ENCODE data around the gene POLD3. TPM values are rescaled to one million over a fixed set of nuclear protein-coding genes. Genes with fewer than 3 reads are reported as not detected.
A peak's percentile ranks its signal among the peaks of the same experiment; 100 is the strongest.

POLD3 gene, protein sequence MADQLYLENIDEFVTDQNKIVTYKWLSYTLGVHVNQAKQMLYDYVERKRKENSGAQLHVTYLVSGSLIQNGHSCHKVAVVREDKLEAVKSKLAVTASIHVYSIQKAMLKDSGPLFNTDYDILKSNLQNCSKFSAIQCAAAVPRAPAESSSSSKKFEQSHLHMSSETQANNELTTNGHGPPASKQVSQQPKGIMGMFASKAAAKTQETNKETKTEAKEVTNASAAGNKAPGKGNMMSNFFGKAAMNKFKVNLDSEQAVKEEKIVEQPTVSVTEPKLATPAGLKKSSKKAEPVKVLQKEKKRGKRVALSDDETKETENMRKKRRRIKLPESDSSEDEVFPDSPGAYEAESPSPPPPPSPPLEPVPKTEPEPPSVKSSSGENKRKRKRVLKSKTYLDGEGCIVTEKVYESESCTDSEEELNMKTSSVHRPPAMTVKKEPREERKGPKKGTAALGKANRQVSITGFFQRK
- 10 to 100 TPM in 1 of 4 donors, 1 to 10 TPM in 3; 9.1 to 13.6 (median 9.2) TPM for total RNA-seq

DNA sequence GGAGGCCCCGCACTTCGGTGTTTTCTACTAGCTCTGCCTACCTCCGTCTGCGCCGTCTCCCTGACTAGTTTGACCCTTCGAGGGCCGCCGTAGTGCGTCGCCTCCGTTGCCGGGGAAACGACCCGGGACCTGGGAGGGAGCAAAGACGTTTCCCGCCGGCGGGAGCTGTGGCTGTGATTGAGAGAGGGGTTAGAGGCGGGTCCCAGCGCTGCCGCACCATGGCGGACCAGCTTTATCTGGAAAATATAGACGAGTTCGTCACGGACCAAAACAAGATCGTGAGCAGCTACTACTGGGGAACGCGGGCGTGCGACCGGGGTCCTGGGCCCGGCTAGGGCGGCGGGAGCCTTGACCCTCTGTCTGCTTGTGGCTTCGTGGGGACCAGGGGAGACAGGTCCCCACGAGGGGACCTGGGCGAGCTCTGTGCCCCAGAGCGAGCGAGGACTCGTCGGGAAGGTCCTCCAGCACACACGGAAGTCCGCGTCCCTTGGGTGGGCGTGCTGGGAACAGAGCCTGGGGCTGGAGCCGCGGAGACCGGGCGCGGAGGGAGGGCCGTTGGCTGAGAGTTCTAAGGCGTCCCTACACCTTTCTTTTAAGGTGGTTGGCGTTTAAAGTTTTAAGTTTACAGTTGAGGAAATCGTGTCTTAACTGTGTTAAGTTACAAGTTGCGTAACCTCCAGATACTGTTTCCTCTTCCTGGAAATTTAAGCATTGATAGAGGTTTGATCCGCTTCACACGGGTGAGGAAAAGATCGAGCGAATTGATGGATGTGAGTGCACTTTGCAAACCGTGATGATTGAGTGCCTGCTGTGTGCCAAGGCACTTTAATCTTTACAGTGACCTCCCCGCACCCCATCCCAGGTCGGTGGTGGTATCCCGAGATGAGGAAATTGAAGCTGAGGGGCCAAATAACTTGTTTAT is at the start of gene POLD3:
Gene POLD3 (plus strand): TSS at position 142 of the 922 bp plus-strand sequence. CDS start 77 bp downstream, at position 219.
- under 1% methylated on average over 46 of the region's 63 CpGs for WGBS
- Histone ChIP-seq H3K4me1 (peaks cover 8 to 23% (median 20%) of the 10 kb centered on the region in 4 donors), H3K27ac (replicated peaks in 1 of 4) (peak within 1 kb of the TSS; percentile 73 to 87 (median 78)), H3K36me3 (peaks cover 8 to 22% (median 14%) of the 10 kb centered on the region in 4 donors), H3K27me3 (no peaks in the 10 kb centered on the region), H3K9me3 (no peaks in the 10 kb centered on the region), H3K4me3 (peak within 1 kb of the TSS; percentile 82 to 99 (median 96))
- TF ChIP-seq POLR2AphosphoS5 (IDR thresholded peaks at IDR 0.05) (peak; percentile 75 to 92), POLR2A (IDR thresholded peaks at IDR 0.05; ENCODE audit: low read depth) (no peak), EP300 (IDR thresholded peaks at IDR 0.05) (no peak)
- TF ChIP-seq, protein P1, sequence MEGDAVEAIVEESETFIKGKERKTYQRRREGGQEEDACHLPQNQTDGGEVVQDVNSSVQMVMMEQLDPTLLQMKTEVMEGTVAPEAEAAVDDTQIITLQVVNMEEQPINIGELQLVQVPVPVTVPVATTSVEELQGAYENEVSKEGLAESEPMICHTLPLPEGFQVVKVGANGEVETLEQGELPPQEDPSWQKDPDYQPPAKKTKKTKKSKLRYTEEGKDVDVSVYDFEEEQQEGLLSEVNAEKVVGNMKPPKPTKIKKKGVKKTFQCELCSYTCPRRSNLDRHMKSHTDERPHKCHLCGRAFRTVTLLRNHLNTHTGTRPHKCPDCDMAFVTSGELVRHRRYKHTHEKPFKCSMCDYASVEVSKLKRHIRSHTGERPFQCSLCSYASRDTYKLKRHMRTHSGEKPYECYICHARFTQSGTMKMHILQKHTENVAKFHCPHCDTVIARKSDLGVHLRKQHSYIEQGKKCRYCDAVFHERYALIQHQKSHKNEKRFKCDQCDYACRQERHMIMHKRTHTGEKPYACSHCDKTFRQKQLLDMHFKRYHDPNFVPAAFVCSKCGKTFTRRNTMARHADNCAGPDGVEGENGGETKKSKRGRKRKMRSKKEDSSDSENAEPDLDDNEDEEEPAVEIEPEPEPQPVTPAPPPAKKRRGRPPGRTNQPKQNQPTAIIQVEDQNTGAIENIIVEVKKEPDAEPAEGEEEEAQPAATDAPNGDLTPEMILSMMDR (IDR thresholded peaks at IDR 0.05): peak in 1 of 3 experiments; percentile 31
- intact Hi-C loops (cut with DNase I): no loop called here
- peak; percentile 97 for DNase-seq (ENCODE audit: extremely low spot score)

DNA sequence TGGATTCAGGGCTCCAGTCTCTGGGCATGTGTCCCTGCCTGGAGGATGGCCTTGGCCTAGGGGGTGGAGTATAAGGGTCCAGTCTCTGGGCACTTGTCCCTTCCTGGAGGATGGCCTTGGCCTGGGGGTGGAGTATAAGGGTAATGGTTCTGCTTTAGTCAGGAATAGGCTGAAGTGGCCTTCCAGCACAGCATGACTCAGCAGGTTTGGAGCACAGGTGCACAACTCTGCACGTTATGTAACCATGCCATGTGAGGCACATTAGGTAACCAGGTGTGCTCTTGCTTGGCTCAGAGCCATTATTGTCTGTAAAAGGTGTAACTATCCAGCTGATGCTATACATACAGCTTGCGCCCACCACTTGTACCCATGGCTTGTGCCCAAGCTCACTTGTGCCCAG is 48.4 kb upstream of the POLD3 start:
- TF ChIP-seq POLR2A (IDR thresholded peaks at IDR 0.05; ENCODE audit: low read depth): no peak
- TF ChIP-seq POLR2AphosphoS5 (IDR thresholded peaks at IDR 0.05): no peak

DNA sequence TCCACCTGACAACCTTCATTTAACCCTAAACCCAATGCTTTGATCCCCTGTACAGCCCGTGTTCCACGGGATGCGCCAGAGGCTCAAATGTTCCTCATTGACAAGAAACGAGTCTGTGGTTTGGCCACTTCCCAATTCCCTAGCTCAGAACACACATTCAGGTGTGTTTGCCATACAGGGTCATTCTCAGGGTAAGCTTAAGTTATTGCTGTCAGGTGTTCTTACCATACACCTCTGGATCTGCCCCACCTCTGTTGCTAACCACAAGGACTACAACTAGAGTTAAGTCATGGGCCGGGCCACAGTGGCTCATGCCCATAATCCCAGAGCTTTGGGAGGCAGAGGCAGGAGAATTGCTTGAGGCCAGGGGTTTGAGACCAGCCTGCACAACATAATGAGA is 45.6 kb upstream of the POLD3 start:
- TF ChIP-seq POLR2A (IDR thresholded peaks at IDR 0.05; ENCODE audit: low read depth): no peak
- TF ChIP-seq, protein P1 (IDR thresholded peaks at IDR 0.05): no peak
- no peak for TF ChIP-seq POLR2AphosphoS5 (IDR thresholded peaks at IDR 0.05)
- no peak for TF ChIP-seq EP300 (IDR thresholded peaks at IDR 0.05)
- WGBS: 84% methylated on average over 5 of the region's 5 CpGs
- intact Hi-C loops (cut with DNase I): no loop called here
- no peaks in the 10 kb centered on the region for H3K36me3 ChIP-seq
- H3K4me1 ChIP-seq: no peaks in the 10 kb centered on the region
- H3K4me3 ChIP-seq: no peak overlapping the region
- H3K9me3 ChIP-seq: no peaks in the 10 kb centered on the region
- H3K27me3 ChIP-seq: no peaks in the 10 kb centered on the region
- DNase-seq (ENCODE audit: extremely low spot score): no peak
- no peak overlapping the region for H3K27ac ChIP-seq (replicated peaks in 1 of 4)

More for the DNA sequence above, 48.4 kb upstream of the POLD3 start:
- no peaks in the 10 kb centered on the region for H3K36me3 ChIP-seq
- H3K9me3 ChIP-seq: no peaks in the 10 kb centered on the region
- WGBS: 96% methylated on average over 2 of the region's 2 CpGs
- no peak overlapping the region for H3K27ac ChIP-seq (replicated peaks in 1 of 4)
- H3K4me3 ChIP-seq: no peak overlapping the region
- intact Hi-C loops (cut with DNase I): no loop called here
- no peaks in the 10 kb centered on the region for H3K4me1 ChIP-seq
- H3K27me3 ChIP-seq: no peaks in the 10 kb centered on the region
- no peak for DNase-seq (ENCODE audit: extremely low spot score)

DNA sequence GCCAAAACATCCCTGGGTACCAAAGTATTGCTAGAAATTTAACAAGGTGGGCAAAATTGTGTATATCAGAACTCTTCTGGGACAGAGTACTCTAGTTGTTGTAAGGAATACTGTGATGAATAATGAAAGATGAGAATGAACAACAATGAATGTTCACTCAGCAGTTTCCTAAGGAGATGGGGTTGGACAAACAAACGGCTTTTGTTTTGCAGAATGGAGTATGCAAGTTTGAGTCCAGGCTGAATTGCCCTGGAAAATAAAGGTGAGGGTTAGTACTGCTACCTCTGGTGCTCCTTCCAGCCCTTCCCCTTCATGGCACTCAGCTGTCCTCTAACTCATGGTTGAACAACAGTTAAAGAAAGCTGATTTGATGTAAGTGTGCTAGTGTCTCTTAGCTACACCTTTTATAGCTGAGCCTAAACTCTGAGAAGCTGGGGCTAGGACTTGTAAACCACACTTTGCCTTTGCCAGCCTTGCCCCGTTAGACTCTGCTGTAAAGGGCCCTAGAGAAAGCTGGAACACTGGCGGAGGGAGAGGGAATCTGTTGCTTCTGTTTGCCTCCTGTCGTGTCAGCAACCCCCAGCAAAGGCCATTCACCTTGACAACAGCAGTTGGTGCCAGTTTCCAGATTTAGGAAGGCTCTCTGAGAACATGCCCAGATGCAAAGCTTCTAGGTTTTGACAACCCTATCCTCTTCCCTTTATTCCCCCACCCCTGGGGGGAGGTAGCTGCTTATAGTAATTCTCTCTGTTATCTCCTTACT is 41.2 kb upstream of the POLD3 start:
- intact Hi-C loops (cut with DNase I): no loop called here

More for the DNA sequence above, 41.2 kb upstream of the POLD3 start:
- TF ChIP-seq, protein P1 (IDR thresholded peaks at IDR 0.05): no peak
- no peak for TF ChIP-seq EP300 (IDR thresholded peaks at IDR 0.05)
- TF ChIP-seq POLR2AphosphoS5 (IDR thresholded peaks at IDR 0.05): no peak
- TF ChIP-seq POLR2A (IDR thresholded peaks at IDR 0.05; ENCODE audit: low read depth): no peak
- H3K4me1 ChIP-seq: no peaks in the 10 kb centered on the region
- WGBS: 65% methylated on average over 4 of the region's 4 CpGs
- H3K4me3 ChIP-seq: no peak overlapping the region
- H3K36me3 ChIP-seq: no peaks in the 10 kb centered on the region
- no peak for DNase-seq (ENCODE audit: extremely low spot score)
- no peaks in the 10 kb centered on the region for H3K27me3 ChIP-seq
- H3K27ac ChIP-seq (replicated peaks in 1 of 4): no peak overlapping the region
- no peaks in the 10 kb centered on the region for H3K9me3 ChIP-seq

All from esophagus muscularis mucosa (tissue), 4 donors.